DLD1 (cell line): ENCODE measurements around the gene SAPCD1.

Source experiments
- in situ Hi-C: cut with HindIII; loops from 2 replicates; pipeline ENCODE4 v1.10.0; 2017; ENCODE audit warnings: low sequenced_read_pairs

Gene SAPCD1

GRCh38 chr6:31728767-31729514 lies 33.5 kb upstream of the SAPCD1 start, which contains the start of gene DDAH2:
Gene DDAH2 (minus strand): TSS chr6:31729299. CDS start chr6:31729161, 138 bp downstream.
- in situ Hi-C loops = no loop called here

GRCh38 chr6:31729515-31729978 lies 32.9 kb upstream of the SAPCD1 start:
- in situ Hi-C loops = no loop called here

- in situ Hi-C loops = loop anchor here (5.0 kb wide), 1 partner anchor 38 kb away; no protein-coding TSS in a partner anchor
Observed at GRCh38 chr6:31729979-31730630, 32.4 kb upstream of the SAPCD1 start.

GRCh38 chr6:31730631-31731086 lies 31.8 kb upstream of the SAPCD1 start:
- in situ Hi-C loops = loop anchor here (5.0 kb wide), 1 partner anchor 38 kb away; no protein-coding TSS in a partner anchor

DNA sequence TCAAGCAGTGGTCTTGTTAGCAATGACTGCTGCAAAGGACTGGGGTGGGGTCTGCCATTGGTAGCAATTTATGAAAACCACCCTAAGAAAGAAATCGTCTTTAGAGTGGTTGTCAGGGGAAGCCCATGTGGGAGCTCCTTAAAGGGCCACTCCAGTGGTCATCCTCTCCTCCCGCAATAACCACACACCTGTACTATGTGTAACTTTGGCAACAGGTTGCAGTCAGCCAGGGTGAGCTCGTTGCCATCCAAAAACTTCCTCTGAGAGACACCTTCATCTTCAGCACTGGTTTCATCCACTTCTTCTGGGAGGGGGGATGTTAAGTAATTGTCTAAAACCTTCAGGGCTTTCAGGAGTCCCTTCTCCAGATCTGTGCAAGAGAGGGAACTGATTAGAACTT lies 30.4 kb upstream of the SAPCD1 start:
- in situ Hi-C loops = loop anchor here (5.0 kb wide), 1 partner anchor 40 kb away; no protein-coding TSS in a partner anchor

- in situ Hi-C loops = loop anchor here (5.0 kb wide), 1 partner anchor 41 kb away; no protein-coding TSS in a partner anchor
Observed at GRCh38 chr6:31733734-31734133, 28.7 kb upstream of the SAPCD1 start.

GRCh38 chr6:31734247-31734820 lies 28.1 kb upstream of the SAPCD1 start:
- in situ Hi-C loops = loop anchor here (5.0 kb wide), 1 partner anchor 42 kb away; no protein-coding TSS in a partner anchor

DNA sequence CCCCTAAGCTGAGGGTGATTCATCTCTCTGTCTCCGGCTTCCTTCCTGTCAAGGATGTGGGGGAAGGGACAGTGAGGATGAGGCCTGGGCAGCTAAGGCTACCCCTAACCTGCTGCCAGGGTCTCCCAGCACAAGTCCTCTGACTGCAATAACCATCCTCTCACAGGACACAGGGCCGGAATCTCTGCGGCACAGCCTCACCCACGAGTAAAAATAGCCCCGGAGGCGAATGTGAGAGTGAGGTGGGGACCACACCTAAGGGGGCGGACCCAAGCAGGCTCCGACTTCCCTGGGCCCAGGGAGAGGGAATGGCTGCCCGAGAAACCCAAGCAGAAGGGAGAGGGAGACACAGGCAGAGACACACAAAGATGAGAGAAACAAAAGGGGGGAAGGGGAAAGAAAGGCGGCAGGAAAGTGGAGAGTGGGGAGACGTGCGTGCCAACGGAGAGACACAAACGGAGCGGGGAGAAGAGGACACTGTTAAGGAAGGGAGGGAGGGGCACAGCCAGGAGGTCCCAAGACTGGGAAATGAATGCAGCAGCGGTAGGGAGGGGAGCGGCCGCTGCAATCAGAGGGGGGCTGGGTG lies 27.5 kb upstream of the SAPCD1 start:
- in situ Hi-C loops = loop anchor here (5.0 kb wide), 1 partner anchor 43 kb away; no protein-coding TSS in a partner anchor

GRCh38 chr6:31736021-31736767 lies 26.3 kb upstream of the SAPCD1 start, which contains the start of gene CLIC1:
Gene CLIC1 (minus strand): TSS chr6:31736530. CDS start chr6:31736300, 230 bp downstream.
- in situ Hi-C loops = no loop called here

GRCh38 chr6:31736768-31737314 lies 25.6 kb upstream of the SAPCD1 start:
- in situ Hi-C loops = no loop called here

DNA sequence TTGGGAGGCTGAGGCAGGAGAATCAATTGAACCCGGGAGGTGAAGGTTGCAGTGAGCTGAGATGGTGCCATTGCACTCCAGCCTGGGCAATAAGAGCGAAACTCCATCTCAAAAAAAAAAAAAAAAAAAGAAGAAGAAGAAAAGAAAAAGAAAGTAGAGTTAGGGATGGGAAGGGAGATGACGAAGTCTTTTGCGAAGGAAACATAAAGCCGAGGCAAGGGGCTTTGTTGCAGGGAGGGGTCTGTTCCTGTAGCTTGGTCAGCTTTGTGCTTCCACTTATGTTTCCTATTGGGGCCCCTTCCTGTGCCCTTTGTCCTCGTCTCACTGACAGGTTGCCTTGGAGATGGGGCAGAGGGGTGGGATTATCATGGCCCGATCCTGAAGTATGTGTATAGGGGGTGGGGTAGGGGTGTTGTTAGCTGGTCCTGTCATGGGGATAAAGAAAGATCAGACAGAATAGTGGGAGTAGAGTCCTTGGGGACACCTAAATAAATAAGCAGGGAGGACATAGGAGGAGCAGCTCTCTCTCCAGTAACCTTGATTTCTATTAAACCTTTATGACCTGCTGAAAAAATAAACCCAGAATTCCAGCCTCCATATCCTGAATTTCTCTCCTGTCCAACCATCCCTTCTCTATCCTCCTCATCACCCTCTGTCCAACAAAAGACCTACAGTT lies 25.0 kb upstream of the SAPCD1 start:
- in situ Hi-C loops = no loop called here

DNA sequence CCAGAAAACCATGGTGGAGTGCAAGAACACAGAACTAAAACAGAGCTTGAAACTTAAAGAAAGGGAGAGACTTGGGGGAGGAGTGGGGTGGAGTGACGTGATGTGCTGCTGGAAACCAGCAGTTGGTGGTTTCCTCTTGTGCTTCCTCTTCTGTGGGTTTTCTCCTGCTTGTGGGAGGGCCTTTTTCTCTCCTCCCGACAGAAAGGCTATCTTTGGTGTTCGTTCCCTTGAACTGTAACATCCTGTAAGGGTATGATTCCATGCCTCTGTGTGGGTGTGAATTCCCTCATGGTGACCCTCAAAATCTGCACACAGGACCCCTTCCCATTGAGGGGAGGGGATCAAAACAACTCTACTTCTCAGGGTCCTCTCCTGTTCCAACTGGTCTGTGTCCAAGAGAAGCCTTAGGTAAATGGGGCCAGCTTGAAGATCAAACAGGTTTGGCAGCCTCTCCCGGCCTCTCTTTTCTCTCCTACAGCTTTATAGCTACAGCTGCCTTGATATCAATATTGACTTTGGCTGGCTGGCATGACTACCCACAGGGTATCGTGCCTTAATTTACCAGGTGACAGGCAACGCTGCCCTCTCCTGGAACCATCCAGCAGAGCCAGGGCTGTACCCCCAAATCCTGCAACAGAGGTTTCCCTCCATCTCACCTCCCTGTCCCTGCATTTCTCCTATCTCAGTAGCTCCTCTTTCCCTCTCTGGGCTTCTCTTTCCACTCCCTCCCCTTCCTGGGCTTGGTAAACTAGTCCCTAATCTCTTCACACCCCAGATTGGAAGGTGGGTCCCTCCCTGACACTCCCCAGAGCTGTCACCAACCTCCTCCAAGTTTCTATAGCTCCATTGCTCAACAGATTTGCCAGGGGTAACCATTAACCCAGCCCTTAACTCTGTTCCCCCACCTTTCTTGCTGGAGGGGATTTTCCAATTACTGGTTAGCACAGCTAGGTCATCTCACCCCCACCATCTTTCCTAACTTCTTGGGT lies 24.2 kb upstream of the SAPCD1 start:
- in situ Hi-C loops = no loop called here

- in situ Hi-C loops = no loop called here
Observed at GRCh38 chr6:31739639-31740396, 22.6 kb upstream of the SAPCD1 start, which contains the start of gene MSH5. Gene MSH5 (plus strand): TSS chr6:31740005. CDS start chr6:31740467, 462 bp downstream.

- in situ Hi-C loops = no loop called here
Observed at GRCh38 chr6:31740397-31741223, 21.8 kb upstream of the SAPCD1 start.

DNA sequence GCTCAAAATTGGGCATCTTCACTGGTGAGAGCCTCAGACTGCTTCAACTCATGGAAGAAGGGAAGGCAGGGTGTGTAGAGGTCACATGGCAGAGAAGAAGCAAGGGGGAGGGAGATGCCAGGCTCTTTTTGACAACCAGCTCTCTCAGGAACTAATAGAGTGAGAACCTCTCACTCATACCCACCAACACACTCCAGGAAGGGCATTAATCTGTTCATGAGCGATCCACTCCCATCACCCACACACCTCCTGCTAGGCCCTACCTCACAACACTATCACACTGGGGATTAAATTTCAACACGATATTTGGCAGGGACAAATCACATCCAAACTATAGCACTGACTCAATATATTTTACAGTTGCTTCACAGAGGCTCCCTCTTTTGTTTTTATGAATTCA lies 20.6 kb upstream of the SAPCD1 start:
- in situ Hi-C loops = no loop called here

- in situ Hi-C loops = no loop called here
Observed at GRCh38 chr6:31742894-31743293, 19.6 kb upstream of the SAPCD1 start.
